Body of pancreas (tissue), 4 donors: Measurements from ENCODE around the gene ACACB. TPM values are rescaled to one million over a fixed set of nuclear protein-coding genes. Genes with fewer than 3 reads are reported as not detected.

Source experiments
- ATAC-seq: fragments of 150-250 bp; one replicate; pipeline ENCODE4 v1.9.1; 2016
- DNase-seq, 4 donors: peaks; one replicate each; pipeline ENCODE4 v3.0.0-alpha.2; 2019
- H3K27ac ChIP-seq, 4 donors: fragments of 200-600 bp; sonication (generic); 1 replicate in 3 of 4; 2 replicates in 1 of 4; pipeline versions ENCODE4 v1.5.1 to v1.6.1; 2016 to 2019; ENCODE audit warnings: mild to moderate bottlenecking in 1 of 4, mixed read lengths in 1 of 4, moderate library complexity in 1 of 4
- H3K27me3 ChIP-seq, 2 donors: fragments of 200-600 bp; sonication (generic); one replicate each; pipeline ENCODE4 v1.6.0; 2016; ENCODE audit warnings: mild to moderate bottlenecking in 1 of 2
- H3K36me3 ChIP-seq, 2 donors: fragments of 200-600 bp; sonication (generic); replicated peaks in 1 of 2; 2 replicates each; pipeline ENCODE4 v1.5.1; 2016; ENCODE audit warnings: low read depth in 2 of 2; ENCODE audit not compliant: insufficient read depth in 1 of 2
- H3K4me1 ChIP-seq: fragments of 200-600 bp; sonication (generic); one replicate; pipeline ENCODE4 v1.6.0; 2016
- H3K4me3 ChIP-seq, 2 donors: fragments of 200-600 bp; sonication (generic); 1 replicate in 1 of 2; 2 replicates in 1 of 2; pipeline ENCODE4 v1.5.1; 2016 to 2019
- H3K9me3 ChIP-seq, 3 donors: fragments of 200-600 bp; sonication (generic); 1 replicate in 2 of 3; 2 replicates in 1 of 3; pipeline ENCODE4 v1.5.1; 2016
- POLR2A ChIP-seq, 3 donors: fragments of 450-650 bp; IDR thresholded peaks; one replicate each; pipeline ENCODE4 v1.6.1; 2016; ENCODE audit warnings: antibody characterized with exemption in 3 of 3, mild to moderate bottlenecking in 2 of 3
- WGBS, 2 donors: methylation state at CpG; one replicate each; pipeline ENCODE4 v1.1.5; 2017; 5-methylcytosine and 5-hydroxymethylcytosine counted together
- intact Hi-C: fragments of 100-400 bp; cut with DNase I; formaldehyde crosslinking; loops from one replicate; pipeline ENCODE4 v1.15.1; 2023
- total RNA-seq, 2 donors: library from RNA; depleted of rRNA; stranded (reverse); fragments of >200 nt; gene quantifications; one replicate each; pipeline ENCODE4 v1.1.0, GENCODE V29; 2016
- TF ChIP-seq, protein P1 (sequence below), 7 experiments: fragments of 450-650 bp in 4 of 7; fragments of 200-600 bp in 3 of 7; sonication (generic) in 3 of 7; IDR thresholded peaks; one replicate each; pipeline ENCODE4 v1.5.1; 2016 to 2019; ENCODE audit warnings: antibody characterized with exemption in 7 of 7

ACACB gene
- total RNA-seq, 2 donors from 2014 or later = 71.1 to 358 TPM

DNA sequence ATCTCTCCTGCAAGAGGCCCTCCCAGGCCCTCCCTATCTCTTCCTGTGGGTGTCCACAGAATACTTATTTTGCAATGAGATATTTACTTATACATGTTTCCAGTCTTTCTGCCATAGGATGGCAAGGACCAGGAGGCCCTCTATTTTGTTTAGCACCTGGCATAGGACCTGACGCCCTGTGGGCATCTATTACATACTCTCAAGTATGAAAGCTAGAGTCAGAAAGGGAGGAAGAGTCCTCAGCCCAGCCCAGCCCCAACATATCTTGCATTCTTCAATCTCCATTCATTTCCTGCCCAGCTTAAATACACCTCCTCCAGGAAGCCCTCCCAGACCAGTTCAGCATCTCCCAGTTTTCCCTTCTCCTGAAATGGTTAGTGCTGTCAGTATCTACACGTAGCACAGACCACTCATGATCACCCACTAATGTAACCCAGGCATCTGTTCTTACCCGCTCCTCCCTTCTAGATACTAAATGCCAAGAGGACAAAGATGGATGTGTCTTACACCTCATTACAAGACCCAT is 185.3 kb downstream of the ACACB start:
- DNase-seq (no peak), ATAC-seq (no peak)
- no peak overlapping the region for H3K27ac ChIP-seq
- no peaks in the 10 kb centered on the region for H3K4me1 ChIP-seq
- WGBS, 2 donors = 62 to 66% methylated on average over 3 of the region's 3 CpGs
- no peaks in the 10 kb centered on the region for H3K27me3 ChIP-seq
- no peaks in the 10 kb centered on the region for H3K9me3 ChIP-seq
- no peak overlapping the region for H3K4me3 ChIP-seq
- no peaks in the 10 kb centered on the region for H3K36me3 ChIP-seq
- TF ChIP-seq, protein P1, sequence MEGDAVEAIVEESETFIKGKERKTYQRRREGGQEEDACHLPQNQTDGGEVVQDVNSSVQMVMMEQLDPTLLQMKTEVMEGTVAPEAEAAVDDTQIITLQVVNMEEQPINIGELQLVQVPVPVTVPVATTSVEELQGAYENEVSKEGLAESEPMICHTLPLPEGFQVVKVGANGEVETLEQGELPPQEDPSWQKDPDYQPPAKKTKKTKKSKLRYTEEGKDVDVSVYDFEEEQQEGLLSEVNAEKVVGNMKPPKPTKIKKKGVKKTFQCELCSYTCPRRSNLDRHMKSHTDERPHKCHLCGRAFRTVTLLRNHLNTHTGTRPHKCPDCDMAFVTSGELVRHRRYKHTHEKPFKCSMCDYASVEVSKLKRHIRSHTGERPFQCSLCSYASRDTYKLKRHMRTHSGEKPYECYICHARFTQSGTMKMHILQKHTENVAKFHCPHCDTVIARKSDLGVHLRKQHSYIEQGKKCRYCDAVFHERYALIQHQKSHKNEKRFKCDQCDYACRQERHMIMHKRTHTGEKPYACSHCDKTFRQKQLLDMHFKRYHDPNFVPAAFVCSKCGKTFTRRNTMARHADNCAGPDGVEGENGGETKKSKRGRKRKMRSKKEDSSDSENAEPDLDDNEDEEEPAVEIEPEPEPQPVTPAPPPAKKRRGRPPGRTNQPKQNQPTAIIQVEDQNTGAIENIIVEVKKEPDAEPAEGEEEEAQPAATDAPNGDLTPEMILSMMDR (IDR thresholded peaks at IDR 0.05) = no peak
- TF ChIP-seq POLR2A (IDR thresholded peaks at IDR 0.05) = no peak
- intact Hi-C loops = no loop called here

DNA sequence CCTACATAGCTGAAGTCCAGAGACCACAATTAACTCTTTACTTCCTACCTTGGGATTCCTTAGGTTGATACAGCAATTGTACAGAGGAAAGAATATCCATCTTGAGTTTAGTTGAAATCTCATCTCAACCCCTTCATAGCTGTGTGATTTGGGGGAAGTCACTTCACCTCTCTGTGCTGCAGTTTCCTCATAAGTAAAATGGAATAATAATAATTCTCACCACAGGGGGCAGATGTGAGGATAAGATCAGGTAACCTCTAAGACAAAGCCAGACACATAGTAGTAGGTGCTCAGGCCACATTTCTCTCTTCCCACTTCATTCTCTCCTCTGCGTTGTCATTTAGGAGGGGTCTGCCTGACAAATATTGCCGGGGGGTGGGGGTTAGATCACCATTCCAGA is 186.0 kb downstream of the ACACB start:
- intact Hi-C loops = no loop called here

DNA sequence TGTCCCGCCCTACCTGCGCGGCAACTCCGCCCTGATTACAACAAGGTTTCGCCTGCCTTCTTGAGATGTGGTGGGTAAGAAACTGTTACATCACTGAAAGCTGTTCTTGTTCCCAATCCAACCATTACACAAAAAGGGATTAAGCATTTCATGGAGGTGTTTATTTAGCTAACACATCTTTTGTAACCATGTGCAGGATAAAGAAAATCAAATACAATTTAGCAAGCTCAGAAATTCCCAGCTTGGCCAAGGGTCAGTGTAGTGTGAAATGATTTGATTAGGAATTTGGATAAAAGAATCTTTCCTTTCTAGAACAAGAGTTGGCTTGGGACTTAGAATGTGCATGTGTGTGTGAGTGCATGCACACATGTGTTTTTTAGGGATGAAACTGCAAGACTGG is 186.4 kb downstream of the ACACB start:
- no peak for TF ChIP-seq POLR2A (IDR thresholded peaks at IDR 0.05)
- TF ChIP-seq, protein P1 (IDR thresholded peaks at IDR 0.05) = no peak
- no peak overlapping the region for H3K4me3 ChIP-seq
- H3K9me3 ChIP-seq = no peaks in the 10 kb centered on the region
- no peak overlapping the region for H3K27ac ChIP-seq
- H3K36me3 ChIP-seq = no peaks in the 10 kb centered on the region
- no peak for ATAC-seq
- DNase-seq = no peak
- no peaks in the 10 kb centered on the region for H3K4me1 ChIP-seq
- intact Hi-C loops = no loop called here
- WGBS, 2 donors = 64 to 70% methylated on average over 5 of the region's 5 CpGs
- no peaks in the 10 kb centered on the region for H3K27me3 ChIP-seq

More for the DNA sequence above, 186.0 kb downstream of the ACACB start:
- H3K4me1 ChIP-seq = no peaks in the 10 kb centered on the region
- no peak overlapping the region for H3K27ac ChIP-seq
- DNase-seq = no peak
- H3K36me3 ChIP-seq = no peaks in the 10 kb centered on the region
- no peak overlapping the region for H3K4me3 ChIP-seq
- TF ChIP-seq, protein P1 (IDR thresholded peaks at IDR 0.05) = no peak
- TF ChIP-seq POLR2A (IDR thresholded peaks at IDR 0.05) = no peak
- WGBS, 2 donors = 35 to 62% methylated on average over 2 of the region's 2 CpGs
- no peaks in the 10 kb centered on the region for H3K27me3 ChIP-seq
- no peak for ATAC-seq
- no peaks in the 10 kb centered on the region for H3K9me3 ChIP-seq

DNA sequence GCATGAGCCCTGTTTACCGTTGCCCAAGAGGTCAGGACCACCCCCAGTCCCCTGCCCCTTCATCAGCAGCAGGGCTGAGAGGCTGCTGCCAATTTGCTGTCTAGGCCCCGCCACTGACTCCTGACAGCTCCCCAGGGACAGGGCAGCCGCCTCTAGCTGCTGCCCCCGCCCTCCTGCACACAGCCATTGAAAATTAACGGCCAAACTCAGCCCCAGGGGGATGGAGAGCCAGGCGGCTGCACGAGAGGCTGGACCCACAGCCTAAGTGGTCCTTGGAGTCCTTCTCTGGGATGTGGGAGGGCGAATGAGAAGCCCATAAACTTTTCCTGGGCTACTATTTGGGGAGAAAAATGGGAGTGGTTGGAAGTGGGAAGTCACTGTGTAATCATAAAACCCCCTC is 188.1 kb downstream of the ACACB start:
- Histone ChIP-seq H3K36me3 (no peaks in the 10 kb centered on the region), H3K27me3 (peaks cover 0 to 8% of the 10 kb centered on the region in 2 donors)

DNA sequence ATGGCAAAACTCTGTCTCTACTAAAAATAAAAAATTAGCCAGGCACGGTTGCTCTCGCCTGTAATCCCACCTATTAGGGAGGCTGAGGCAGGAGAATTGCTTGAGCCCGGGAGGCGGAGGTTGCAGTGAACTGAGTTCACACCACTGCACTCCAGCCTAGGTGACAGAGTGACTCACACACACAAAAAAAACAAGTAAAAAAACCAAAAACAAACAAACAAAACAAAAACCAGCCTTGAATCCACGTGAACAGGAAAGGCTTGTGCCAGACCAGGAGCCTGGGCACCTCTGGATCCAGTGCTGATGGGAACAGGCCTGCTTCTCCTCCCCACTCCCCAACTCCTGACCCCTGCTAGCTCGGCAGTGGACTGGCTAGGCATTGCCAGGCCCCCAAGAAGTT is 189.2 kb downstream of the ACACB start:
- Histone ChIP-seq H3K4me1 (peaks cover 15% of the 10 kb centered on the region), H3K9me3 (no peaks in the 10 kb centered on the region), H3K27me3 (peaks cover 0 to 8% of the 10 kb centered on the region in 2 donors), H3K36me3 (no peaks in the 10 kb centered on the region), H3K27ac (no peak overlapping the region), H3K4me3 (no peak overlapping the region)
- ATAC-seq (no peak), DNase-seq (no peak)
- WGBS, 2 donors = 56 to 62% methylated on average over 6 of the region's 6 CpGs
- no peak for TF ChIP-seq POLR2A (IDR thresholded peaks at IDR 0.05)
- TF ChIP-seq, protein P1 (IDR thresholded peaks at IDR 0.05) = no peak
- intact Hi-C loops = no loop called here

More for the DNA sequence above, 188.1 kb downstream of the ACACB start:
- TF ChIP-seq, protein P1 (IDR thresholded peaks at IDR 0.05) = no peak
- TF ChIP-seq POLR2A (IDR thresholded peaks at IDR 0.05) = no peak
- ATAC-seq (no peak), DNase-seq (no peak)
- no peaks in the 10 kb centered on the region for H3K9me3 ChIP-seq
- H3K27ac ChIP-seq = no peak overlapping the region
- intact Hi-C loops = no loop called here
- 37 to 43% methylated on average over 7 to 8 of the region's 8 CpGs for WGBS, 2 donors
- H3K4me1 ChIP-seq = peaks cover 8% of the 10 kb centered on the region
- no peak overlapping the region for H3K4me3 ChIP-seq
